HG03103 (cell line): ENCODE data around the gene RGSL1.
"Not testable (repeated sequence)": the region's sequence is repeated elsewhere in the genome, so short reads cannot be mapped to it uniquely, and the experiment has no call there.

Experiments used
- ATAC-seq: cut with Tn5 transposase; IDR thresholded peaks from one replicate; pipeline ENCODE4 v1.9.1; 2021; ENCODE audit warnings: low read depth; ENCODE audit not compliant: unreplicated experiment

RGSL1 gene

GRCh38 chr1:182527680-182528079 lies 77.7 kb downstream of the RGSL1 start:
- no peak for ATAC-seq

- not testable (repeated sequence) for ATAC-seq
Observed at GRCh38 chr1:182528206-182528605, 78.3 kb downstream of the RGSL1 start.

- ATAC-seq = no peak
Observed at GRCh38 chr1:182533896-182534295, 84.0 kb downstream of the RGSL1 start.

- ATAC-seq = no peak
Observed at GRCh38 chr1:182549346-182549745, 99.4 kb downstream of the RGSL1 start.

- ATAC-seq = no peak
Observed at GRCh38 chr1:182549811-182550210, 99.9 kb downstream of the RGSL1 start.

GRCh38 chr1:182552527-182552926 lies 102.6 kb downstream of the RGSL1 start:
- no peak for ATAC-seq

- ATAC-seq = no peak
Observed at GRCh38 chr1:182555493-182555892, 105.5 kb downstream of the RGSL1 start.

GRCh38 chr1:182556279-182556678 lies 106.3 kb downstream of the RGSL1 start:
- no peak for ATAC-seq

- no peak for ATAC-seq
Observed at GRCh38 chr1:182560392-182560984, 110.5 kb downstream of the RGSL1 start.

GRCh38 chr1:182561456-182561855 lies 111.5 kb downstream of the RGSL1 start:
- no peak for ATAC-seq

- ATAC-seq = no peak
Observed at GRCh38 chr1:182563095-182563494, 113.1 kb downstream of the RGSL1 start.

GRCh38 chr1:182564406-182565004 lies 114.6 kb downstream of the RGSL1 start:
- ATAC-seq = no peak

- no peak for ATAC-seq
Observed at GRCh38 chr1:182565537-182565936, 115.6 kb downstream of the RGSL1 start.

- ATAC-seq = no peak
Observed at GRCh38 chr1:182567629-182568028, 117.7 kb downstream of the RGSL1 start.

- no peak for ATAC-seq
Observed at GRCh38 chr1:182568647-182569284, 118.8 kb downstream of the RGSL1 start.

GRCh38 chr1:182569939-182570610 lies 120.1 kb downstream of the RGSL1 start:
- ATAC-seq = no peak

GRCh38 chr1:182570611-182570970 lies 120.6 kb downstream of the RGSL1 start:
- no peak for ATAC-seq

- no peak for ATAC-seq
Observed at GRCh38 chr1:182574156-182574555, 124.2 kb downstream of the RGSL1 start.

GRCh38 chr1:182575540-182576149 lies 125.7 kb downstream of the RGSL1 start:
- no peak for ATAC-seq

- ATAC-seq = no peak
Observed at GRCh38 chr1:182580736-182581135, 130.8 kb downstream of the RGSL1 start.

- no peak for ATAC-seq
Observed at GRCh38 chr1:182584746-182585145, 134.8 kb downstream of the RGSL1 start.
